HG02973 (cell line): ENCODE results near the gene FAN1.

Source experiments
- ATAC-seq: cut with Tn5 transposase; IDR thresholded peaks from one replicate; pipeline ENCODE4 v1.9.1; 2021; ENCODE audit warnings: moderate library complexity; ENCODE audit not compliant: unreplicated experiment

FAN1 gene

DNA sequence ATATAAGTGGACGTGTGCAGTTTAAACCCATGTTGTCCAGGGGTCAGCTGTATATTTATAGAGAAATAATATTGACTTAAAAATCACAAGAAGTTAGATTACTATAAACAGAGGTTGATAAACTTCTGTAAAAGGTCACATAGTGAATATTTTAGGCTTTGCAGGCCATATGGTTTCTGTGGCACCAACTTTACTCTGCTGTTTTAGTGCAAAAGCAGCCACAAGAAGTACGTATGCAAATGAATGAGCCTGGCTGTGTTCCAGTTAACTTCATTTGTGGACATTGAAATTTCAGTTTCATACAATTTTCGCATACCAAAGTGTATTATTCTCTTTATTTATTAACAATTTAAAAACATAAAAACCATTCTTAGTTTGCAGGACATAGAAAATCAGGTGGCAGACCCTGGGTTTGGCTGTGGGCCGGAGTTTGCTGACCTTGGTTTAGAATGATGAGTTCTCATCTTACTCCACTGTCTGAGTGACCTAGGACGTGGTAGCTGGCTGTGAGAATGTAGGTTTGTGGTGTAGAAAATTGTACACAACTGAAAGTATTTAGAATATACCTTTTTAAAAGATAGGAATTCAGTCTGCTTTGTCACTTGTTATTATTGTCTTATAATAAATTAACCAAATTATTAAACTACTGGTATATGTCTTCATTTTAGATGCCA is 16.3 kb downstream of the FAN1 start:
- no peak for ATAC-seq

DNA sequence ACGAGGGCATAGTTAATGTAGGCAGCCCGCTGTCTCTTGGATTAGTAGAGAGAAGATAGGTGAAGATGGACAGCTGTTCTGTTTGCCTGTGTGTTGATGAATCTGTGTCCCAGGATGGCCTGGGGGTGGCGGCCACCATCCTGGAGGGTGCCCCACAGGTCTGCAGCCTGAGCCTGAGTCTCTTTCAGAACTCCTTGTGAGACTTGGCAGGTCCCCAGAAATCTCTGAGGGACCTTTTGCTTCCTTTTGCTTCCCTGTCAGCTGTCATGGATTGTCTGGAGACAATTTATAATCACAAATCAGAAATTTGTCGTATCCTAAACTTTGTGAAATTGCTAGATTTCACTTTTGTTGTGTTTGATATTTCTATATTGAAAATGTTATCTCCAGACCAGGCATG is 17.4 kb downstream of the FAN1 start:
- ATAC-seq: no peak

DNA sequence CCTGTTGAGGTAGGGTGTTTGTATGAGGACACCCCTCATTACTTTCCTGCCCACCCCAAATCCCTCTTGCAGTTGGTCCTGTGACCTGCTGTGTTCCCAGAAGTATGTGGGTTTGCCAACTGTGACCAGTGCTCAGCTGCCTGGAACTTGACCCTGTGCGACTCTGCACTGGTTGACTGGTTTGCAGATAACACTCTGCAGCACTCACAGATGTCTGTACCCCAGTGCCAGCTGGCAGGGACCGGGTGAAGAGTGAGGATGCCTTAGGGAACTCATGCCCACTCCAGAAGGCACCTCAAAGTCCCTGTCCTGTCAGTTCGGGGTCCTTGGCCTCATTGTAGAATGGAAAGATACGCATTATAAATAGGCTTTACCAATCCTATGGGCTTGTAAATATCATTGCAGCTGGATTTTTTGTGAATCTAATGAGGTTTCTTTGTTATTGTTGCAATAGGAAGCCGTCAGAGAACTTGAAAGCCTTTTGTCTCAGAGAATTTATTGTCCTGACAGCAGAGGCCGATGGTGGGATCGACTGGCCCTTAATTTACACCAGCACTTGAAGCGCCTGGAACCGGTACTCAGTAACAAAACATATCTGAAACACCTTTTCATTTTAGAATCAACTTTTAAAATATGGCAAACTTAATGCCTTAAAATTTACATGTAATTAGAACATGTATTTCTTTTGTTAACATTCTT is 18.2 kb downstream of the FAN1 start:
- no peak for ATAC-seq

GRCh38 chr15:30922480-30923311 is 19.0 kb downstream of the FAN1 start:
- ATAC-seq: no peak

DNA sequence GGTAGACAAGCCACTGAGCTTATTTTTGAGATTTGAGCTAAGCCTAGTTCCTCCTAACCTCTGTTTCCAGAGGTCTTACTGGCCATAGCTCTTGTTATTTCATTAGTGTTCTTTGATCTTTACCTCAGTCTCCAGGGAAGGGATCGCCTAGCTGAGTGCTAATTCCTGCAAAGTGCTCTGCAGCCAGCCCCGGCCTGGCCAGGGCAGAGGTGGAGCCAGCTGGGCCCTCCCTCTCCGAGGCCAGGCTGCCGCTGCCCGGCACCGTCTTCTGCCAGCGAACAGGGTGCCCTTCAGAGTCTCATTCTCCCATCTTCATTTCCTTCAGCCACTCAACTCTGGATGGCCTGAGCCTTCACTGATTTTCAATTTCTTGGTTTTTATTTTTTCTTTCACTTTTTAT is 19.7 kb downstream of the FAN1 start:
- ATAC-seq: no peak

DNA sequence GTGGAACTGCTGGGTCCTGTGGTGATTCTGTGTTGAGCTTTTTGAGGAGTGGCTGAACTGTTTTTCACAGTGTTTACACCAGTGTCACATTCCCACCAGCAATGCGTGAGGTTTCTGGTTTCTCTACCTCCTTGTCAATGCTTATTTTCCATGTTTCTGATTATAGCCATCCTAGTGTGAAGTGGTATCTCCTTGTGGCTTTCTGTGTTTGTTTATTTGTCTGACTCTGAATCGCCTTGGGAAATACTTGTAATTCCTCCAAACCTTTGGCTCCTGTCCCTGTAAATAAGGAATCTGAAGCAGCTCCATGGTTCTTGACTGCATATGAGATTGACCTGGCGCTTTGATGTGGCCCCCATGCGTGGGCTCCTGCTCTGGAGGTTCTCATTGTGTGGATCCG is 20.6 kb downstream of the FAN1 start:
- ATAC-seq: no peak

- ATAC-seq: no peak
These were observed 22.0 kb downstream of the FAN1 start for GRCh38 chr15:30925686-30926085.

DNA sequence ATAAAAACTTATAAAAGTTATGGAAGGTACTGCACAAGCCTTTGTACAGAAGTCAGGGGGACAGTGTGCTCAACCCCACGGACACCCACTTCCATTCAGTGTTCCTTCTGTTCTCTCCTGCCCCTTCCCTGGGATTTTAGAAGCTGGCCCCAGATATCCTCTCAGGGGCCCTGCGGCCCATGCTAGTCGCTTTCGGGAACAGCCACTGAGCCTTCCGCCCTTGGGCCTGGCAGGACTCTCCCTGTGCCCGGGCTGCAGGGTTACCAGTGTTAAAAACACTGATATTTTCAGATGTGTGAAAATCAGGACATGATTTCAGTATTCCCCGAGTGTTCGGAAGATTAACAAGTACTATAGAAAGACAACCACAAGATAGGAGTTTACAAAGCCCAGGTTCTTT is 22.4 kb downstream of the FAN1 start:
- no peak for ATAC-seq

GRCh38 chr15:30927148-30927761 is 23.5 kb downstream of the FAN1 start:
- no peak for ATAC-seq

GRCh38 chr15:30928076-30928475 is 24.4 kb downstream of the FAN1 start:
- no peak for ATAC-seq

GRCh38 chr15:30929064-30929669 is 25.5 kb downstream of the FAN1 start:
- no peak for ATAC-seq

DNA sequence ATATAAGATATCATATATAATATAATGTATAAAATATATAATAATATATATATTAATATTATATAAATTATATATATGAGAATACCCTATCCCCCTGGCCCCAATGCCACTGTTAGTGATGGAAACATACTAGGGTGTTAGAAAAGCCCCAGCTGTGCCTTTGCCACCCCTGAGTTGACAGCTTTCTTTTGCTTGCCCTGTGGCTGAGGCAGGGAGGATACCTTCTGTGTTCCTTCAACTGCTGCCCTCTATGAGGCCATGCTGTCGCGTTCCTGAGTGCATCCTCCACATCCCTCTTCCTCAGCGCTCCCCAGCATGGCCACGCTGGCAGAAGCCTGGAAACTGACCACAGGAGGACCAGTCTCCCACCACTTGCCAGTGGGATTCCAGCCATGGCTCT is 26.3 kb downstream of the FAN1 start:
- no peak for ATAC-seq

DNA sequence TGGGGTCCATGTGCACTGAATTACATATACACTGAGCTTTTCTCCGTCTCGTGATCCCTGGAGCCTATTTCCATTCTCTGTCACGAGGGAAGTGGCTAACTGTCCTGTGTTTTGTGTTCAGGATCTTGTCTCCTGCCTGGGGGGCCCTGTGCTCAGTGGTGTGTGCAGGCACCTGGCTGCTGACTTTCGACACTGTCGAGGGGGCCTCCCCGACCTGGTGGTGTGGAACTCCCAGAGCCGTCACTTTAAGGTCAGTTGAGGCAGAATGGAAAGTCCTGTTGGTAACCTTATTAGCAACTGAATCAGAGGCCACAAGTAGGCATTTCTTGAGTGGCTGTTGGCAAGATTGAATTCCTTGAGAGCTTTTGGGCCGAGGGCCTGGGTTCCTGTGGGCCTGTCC is 26.7 kb downstream of the FAN1 start:
- no peak for ATAC-seq

DNA sequence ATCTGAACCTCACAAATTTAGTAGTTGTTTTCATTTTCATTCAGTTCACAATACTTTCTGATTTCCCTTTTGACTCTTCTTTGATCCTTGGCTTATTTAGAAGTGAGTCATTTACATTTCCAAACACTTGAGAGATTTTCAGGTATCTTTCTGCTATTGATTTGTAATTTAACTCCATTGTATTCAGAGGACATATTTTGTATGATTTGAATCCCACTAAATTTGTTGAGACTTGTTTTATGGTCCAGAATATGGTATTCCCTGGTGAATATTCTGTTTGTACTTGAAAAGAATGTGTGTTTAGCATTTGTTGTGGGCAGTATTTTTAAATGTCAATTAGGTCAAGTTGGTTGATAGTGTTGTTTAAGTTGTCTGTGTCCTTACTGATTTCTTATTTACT is 29.6 kb downstream of the FAN1 start:
- ATAC-seq: no peak

- no peak for ATAC-seq
These were observed 35.4 kb downstream of the FAN1 start for GRCh38 chr15:30939161-30939560.

GRCh38 chr15:30940359-30940758 is 36.6 kb downstream of the FAN1 start:
- ATAC-seq: no peak

- ATAC-seq: no peak
These were observed 37.8 kb downstream of the FAN1 start for GRCh38 chr15:30941520-30941919.

DNA sequence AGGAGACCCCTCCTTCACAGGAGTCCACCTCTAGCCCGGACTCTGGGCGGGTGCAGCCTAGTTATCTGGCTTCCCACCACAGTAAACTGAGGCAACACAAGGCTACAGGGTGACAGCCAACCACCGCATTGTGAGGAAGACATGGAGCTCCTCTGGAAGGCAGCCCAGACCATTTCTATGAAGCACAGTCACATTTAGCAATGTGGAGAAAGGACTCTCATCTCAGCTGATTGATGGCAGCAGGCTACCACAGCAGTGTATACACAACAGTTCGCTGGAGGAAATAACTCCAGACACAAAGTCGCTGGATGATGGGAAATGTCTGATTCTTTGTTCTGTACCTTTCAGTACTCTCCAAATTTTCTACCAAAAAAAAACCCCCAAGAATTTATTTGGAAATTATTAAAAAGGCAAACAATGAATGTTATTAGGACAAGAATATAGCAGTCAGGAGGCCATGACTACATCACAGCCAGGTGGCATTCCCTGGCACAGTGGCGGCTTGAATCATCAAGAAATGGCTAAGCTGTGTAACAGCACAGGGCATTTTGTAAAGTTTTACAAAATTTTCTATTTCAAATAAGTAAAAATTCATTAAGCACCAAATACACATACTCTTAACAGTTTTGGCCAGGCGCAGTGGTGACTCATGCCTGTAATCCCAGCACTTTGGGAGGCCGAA is 40.1 kb downstream of the FAN1 start:
- ATAC-seq: no peak

DNA sequence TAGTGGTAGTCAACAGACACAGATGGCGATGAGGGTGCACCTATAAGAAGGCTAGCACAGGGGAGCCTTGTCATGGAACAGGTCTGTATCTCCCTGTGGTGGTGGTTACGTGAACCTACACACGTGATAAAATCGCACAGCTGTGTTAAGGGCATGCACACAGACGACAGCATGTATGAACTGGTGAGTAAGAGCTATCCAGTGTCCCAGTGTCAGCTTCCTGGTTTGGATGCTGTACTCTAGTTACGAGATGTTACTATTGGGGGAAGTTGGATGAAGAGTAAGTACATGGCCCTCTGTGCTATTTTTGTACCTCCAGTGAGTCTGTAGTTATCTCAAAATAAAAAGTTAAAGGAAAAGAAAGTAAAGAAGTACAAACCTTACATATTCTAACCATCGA is 49.5 kb downstream of the FAN1 start:
- ATAC-seq: no peak

DNA sequence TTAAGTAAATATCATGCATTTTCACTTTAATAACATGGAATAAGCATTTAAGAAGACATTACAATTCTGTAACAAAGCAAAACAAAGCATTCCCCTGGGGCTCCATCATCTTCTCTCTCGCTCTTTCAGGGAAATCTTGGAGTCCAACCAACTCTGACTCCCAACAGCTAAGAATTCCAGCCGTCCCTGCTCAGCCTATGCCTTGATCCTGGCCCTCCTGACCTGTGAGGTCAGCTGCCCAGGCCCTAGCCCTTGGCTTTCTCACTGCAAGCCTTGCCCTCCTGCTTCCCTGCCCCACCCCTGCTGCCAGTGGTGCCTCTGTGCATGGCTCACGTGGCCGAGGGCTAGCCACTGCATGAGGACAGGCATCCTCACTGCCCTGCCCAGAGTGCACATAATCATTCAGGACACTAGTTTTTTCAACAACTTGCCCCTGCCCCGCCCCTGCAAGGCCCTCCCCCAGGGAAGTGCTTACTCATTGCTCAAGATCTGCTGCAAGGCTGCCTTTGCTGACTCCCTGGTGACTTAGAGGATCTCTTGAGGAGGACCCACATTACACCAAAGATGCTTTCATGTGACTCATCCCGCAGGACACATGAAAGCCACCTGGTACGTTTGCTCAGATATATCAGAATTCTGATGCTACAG is 50.1 kb downstream of the FAN1 start:
- ATAC-seq: no peak
